Stimulated activated CD4-positive, alpha-beta T cell treated with anti-CD3 and anti-CD28 coated beads, TNF-alpha, amount 100 ng/mL, for 1 hour (primary cell): Measurements from ENCODE around the gene OSBPL10.
"Not testable (repeated sequence)": the region's sequence is repeated elsewhere in the genome, so short reads cannot be mapped to it uniquely, and the experiment has no call there.

Experiments used
- DNase-seq, 3 donors: peaks; one replicate each; pipeline ENCODE4 v3.0.0-alpha.2; 2020; ENCODE audit warnings: low read depth in 3 of 3, low spot score in 1 of 3

OSBPL10 gene

GRCh38 chr3:31860642-31861041, 120.4 kb downstream of the OSBPL10 start:
- DNase-seq, result not testable (repeated sequence)

GRCh38 chr3:31859245-31859644, 121.8 kb downstream of the OSBPL10 start:
- DNase-seq, result no peak

GRCh38 chr3:31858439-31858838, 122.6 kb downstream of the OSBPL10 start:
- no peak for DNase-seq

- DNase-seq, result no peak
Observed at GRCh38 chr3:31853580-31853979, 127.5 kb downstream of the OSBPL10 start.

GRCh38 chr3:31851278-31851677, 129.8 kb downstream of the OSBPL10 start:
- no peak for DNase-seq

GRCh38 chr3:31848911-31849310, 132.2 kb downstream of the OSBPL10 start:
- no peak for DNase-seq

GRCh38 chr3:31848163-31848818, 132.8 kb downstream of the OSBPL10 start:
- DNase-seq, result no peak

- no peak for DNase-seq
Observed at GRCh38 chr3:31847760-31848159, 133.3 kb downstream of the OSBPL10 start.

GRCh38 chr3:31841515-31841914, 139.5 kb downstream of the OSBPL10 start:
- DNase-seq, result no peak

- no peak for DNase-seq
Observed at GRCh38 chr3:31840252-31840651, 140.8 kb downstream of the OSBPL10 start.

GRCh38 chr3:31839144-31839917, 141.7 kb downstream of the OSBPL10 start:
- no peak for DNase-seq

- no peak for DNase-seq
Observed at GRCh38 chr3:31836131-31837075, 144.7 kb downstream of the OSBPL10 start.

- no peak for DNase-seq
Observed at GRCh38 chr3:31833391-31834190, 147.5 kb downstream of the OSBPL10 start.

- DNase-seq, result no peak
Observed at GRCh38 chr3:31832551-31832950, 148.5 kb downstream of the OSBPL10 start.

- no peak for DNase-seq
Observed at GRCh38 chr3:31831591-31831990, 149.5 kb downstream of the OSBPL10 start.

GRCh38 chr3:31829826-31830426, 151.1 kb downstream of the OSBPL10 start:
- no peak for DNase-seq

GRCh38 chr3:31829010-31829409, 152.1 kb downstream of the OSBPL10 start:
- DNase-seq, result no peak

- no peak for DNase-seq
Observed at GRCh38 chr3:31828007-31828406, 153.1 kb downstream of the OSBPL10 start.

GRCh38 chr3:31823184-31823583, 157.9 kb downstream of the OSBPL10 start:
- DNase-seq, result no peak

GRCh38 chr3:31821118-31821517, 159.9 kb downstream of the OSBPL10 start:
- no peak for DNase-seq
